Hepatocyte (in vitro differentiated cells): Measurements from ENCODE around the gene BLOC1S3. TPM values are rescaled to one million over a fixed set of nuclear protein-coding genes. Genes with fewer than 3 reads are reported as not detected.
"Not testable (repeated sequence)": the region's sequence is repeated elsewhere in the genome, so short reads cannot be mapped to it uniquely, and the experiment has no call there.

ENCODE experiments used
- DNase-seq: peaks from one replicate; pipeline ENCODE4 v3.0.0-alpha.2; 2016; ENCODE audit warnings: low spot score
- H2AFZ ChIP-seq: fragments of 200-600 bp; sonication (generic); 2 replicates; pipeline ENCODE4 v1.6.0; 2016; ENCODE audit warnings: antibody characterized with exemption, mild to moderate bottlenecking
- H3K27ac ChIP-seq: fragments of 200-600 bp; sonication (generic); 2 replicates; pipeline ENCODE4 v1.5.1; 2016; ENCODE audit warnings: mild to moderate bottlenecking
- H3K27me3 ChIP-seq: fragments of 200-600 bp; sonication (generic); 2 replicates; pipeline ENCODE4 v1.6.1; 2016
- H3K36me3 ChIP-seq: fragments of 200-600 bp; sonication (generic); replicated peaks from 2 replicates; pipeline ENCODE4 v1.5.1; 2016; ENCODE audit warnings: low read depth; ENCODE audit not compliant: insufficient read depth
- H3K4me1 ChIP-seq: fragments of 200-600 bp; sonication (generic); 2 replicates; pipeline ENCODE4 v1.5.1; 2016; ENCODE audit warnings: mild to moderate bottlenecking, moderate library complexity; ENCODE audit not compliant: insufficient read depth
- H3K4me2 ChIP-seq: fragments of 200-600 bp; sonication (generic); 2 replicates; pipeline ENCODE4 v1.6.0; 2016
- H3K4me3 ChIP-seq: fragments of 200-600 bp; sonication (generic); 2 replicates; pipeline ENCODE4 v1.5.1; 2016; ENCODE audit warnings: mild to moderate bottlenecking
- H3K79me2 ChIP-seq: fragments of 200-600 bp; sonication (generic); 2 replicates; pipeline ENCODE4 v1.6.0; 2017; ENCODE audit warnings: mild to moderate bottlenecking
- H3K9me2 ChIP-seq: fragments of 200-600 bp; sonication (generic); replicated peaks from 2 replicates; pipeline ENCODE4 v1.6.0; 2017; ENCODE audit warnings: mild to moderate bottlenecking; ENCODE audit not compliant: insufficient read depth
- H3K9me3 ChIP-seq: fragments of 200-600 bp; sonication (generic); 2 replicates; pipeline ENCODE4 v1.5.1; 2016; ENCODE audit warnings: low read depth, mild to moderate bottlenecking
- H4K20me1 ChIP-seq: fragments of 200-600 bp; sonication (generic); 2 replicates; pipeline ENCODE4 v1.6.0; 2016; ENCODE audit warnings: mild to moderate bottlenecking; ENCODE audit not compliant: insufficient read depth, poor library complexity, severe bottlenecking
- CTCF ChIP-seq: fragments of 200-600 bp; sonication (generic); IDR thresholded peaks from 2 replicates; pipeline ENCODE4 v1.5.1; 2016; ENCODE audit warnings: antibody characterized with exemption, mild to moderate bottlenecking; ENCODE audit not compliant: poor library complexity
- EZH2 ChIP-seq: fragments of 200-600 bp; sonication (generic); IDR thresholded peaks from 2 replicates; pipeline ENCODE4 v1.6.1; 2016; ENCODE audit warnings: antibody characterized with exemption, mild to moderate bottlenecking, borderline replicate concordance
- EZH2phosphoT487 ChIP-seq: fragments of 200-600 bp; sonication (generic); IDR thresholded peaks from one replicate; pipeline ENCODE4 v1.6.1; 2018; ENCODE audit warnings: antibody characterized with exemption, mild to moderate bottlenecking, low read depth, moderate library complexity; ENCODE audit not compliant: unreplicated experiment, severe bottlenecking
- WGBS: methylation state at CpG from one replicate; pipeline ENCODE4 v1.1.6; 2016; ENCODE audit warnings: low lambda C conversion rate; ENCODE audit errors: missing lambda C conversion rate; 5-methylcytosine and 5-hydroxymethylcytosine counted together
- polyA plus RNA-seq: library from polyadenylated mRNA; unstranded; fragments of >200 nt; fragmentation: Nextera tagmentation; extraction: Ambion mirVana; gene quantifications from 2 replicates; pipeline ENCODE4 v1.2.1, GENCODE V29; 2016
- total RNA-seq: library from RNA; depleted of rRNA; stranded (reverse); fragments of >200 nt; gene quantifications from 2 replicates; pipeline ENCODE4 v1.2.3, GENCODE V29; 2014

Gene BLOC1S3
- total and polyA plus RNA-seq, 2 experiments from 2014 or later, result 8.4 to 17.1 TPM

- Histone ChIP-seq H3K4me2 (no peak overlapping the region), H3K4me3 (no peak overlapping the region), H3K9me2 (no peaks in the 10 kb centered on the region), H3K27me3 (peaks cover 25% of the 10 kb centered on the region), H3K4me1 (no peaks in the 10 kb centered on the region), H3K9me3 (no peaks in the 10 kb centered on the region), H3K36me3 (no peaks in the 10 kb centered on the region), H4K20me1 (no peaks in the 10 kb centered on the region), H3K79me2 (no peaks in the 10 kb centered on the region), H3K27ac (no peak overlapping the region), H2AFZ (no peak overlapping the region)
- TF ChIP-seq CTCF (no peak), EZH2phosphoT487 (no peak), EZH2 (no peak)
- 86% methylated on average over 11 of the region's 11 CpGs for WGBS
- DNase-seq, result no peak
These were observed 46.1 kb downstream of the BLOC1S3 start for GRCh38 chr19:45224645-45225044.

- H3K4me3 ChIP-seq, H3K4me2 ChIP-seq, DNase-seq, H4K20me1 ChIP-seq, H2AFZ ChIP-seq, H3K9me2 ChIP-seq, H3K9me3 ChIP-seq, H3K36me3 ChIP-seq, H3K4me1 ChIP-seq, H3K27ac ChIP-seq, H3K79me2 ChIP-seq: not testable (repeated sequence)
- 75% methylated on average over 2 of the region's 2 CpGs for WGBS
- H3K27me3 ChIP-seq, result peaks cover 23% of the 10 kb centered on the region
These were observed 50.5 kb downstream of the BLOC1S3 start for GRCh38 chr19:45229056-45229455.

Other genes starting within 250 kb of the BLOC1S3 start
- gene APOC4, start 236.5 kb upstream of the BLOC1S3 start, total RNA-seq, result not detected in 2 replicates
- 1.1 TPM in 1 of 2 replicates, not detected in the other for gene APOC4, start 236.5 kb upstream of the BLOC1S3 start, polyA plus RNA-seq
- gene APOC2, start 232.7 kb upstream of the BLOC1S3 start, total RNA-seq, result 435 and 454 TPM in 2 replicates
- gene APOC2, start 232.7 kb upstream of the BLOC1S3 start, polyA plus RNA-seq, result 603 and 827 TPM in 2 replicates
- 41.0 and 49.1 TPM in 2 replicates for gene CLPTM1, start 223.4 kb upstream of the BLOC1S3 start, total RNA-seq
- gene CLPTM1, start 223.4 kb upstream of the BLOC1S3 start, polyA plus RNA-seq, result 89.7 and 93.1 TPM in 2 replicates
- 6.3 and 8.5 TPM in 2 replicates for gene RELB, start 177.3 kb upstream of the BLOC1S3 start, total RNA-seq
- 9.1 and 13.9 TPM in 2 replicates for gene RELB, start 177.3 kb upstream of the BLOC1S3 start, polyA plus RNA-seq
- gene CLASRP, start 139.7 kb upstream of the BLOC1S3 start, total RNA-seq, result 32.3 and 56.2 TPM in 2 replicates
- 45.8 and 74.5 TPM in 2 replicates for gene CLASRP, start 139.7 kb upstream of the BLOC1S3 start, polyA plus RNA-seq
- gene ZNF296, start 102.3 kb upstream of the BLOC1S3 start, total RNA-seq, result 0.52 TPM in 1 of 2 replicates, not detected in the other
- 1.2 TPM in 1 of 2 replicates, not detected in the other for gene ZNF296, start 102.3 kb upstream of the BLOC1S3 start, polyA plus RNA-seq
- 48.8 and 50.7 TPM in 2 replicates for gene GEMIN7, start 99.5 kb upstream of the BLOC1S3 start, total RNA-seq
- gene GEMIN7, start 99.5 kb upstream of the BLOC1S3 start, polyA plus RNA-seq, result 55.3 and 69.0 TPM in 2 replicates
- gene PPP1R37, start 85.6 kb upstream of the BLOC1S3 start, total RNA-seq, result 28.1 and 30.8 TPM in 2 replicates
- gene PPP1R37, start 85.6 kb upstream of the BLOC1S3 start, polyA plus RNA-seq, result 14.0 and 15.2 TPM in 2 replicates
- gene NKPD1, start 17.8 kb upstream of the BLOC1S3 start, total RNA-seq, result 0.08 and 0.27 TPM in 2 replicates
- gene NKPD1, start 17.8 kb upstream of the BLOC1S3 start, polyA plus RNA-seq, result 0.50 and 0.60 TPM in 2 replicates
- gene TRAPPC6A, start 547 bp upstream of the BLOC1S3 start, total RNA-seq, result 24.6 and 25.7 TPM in 2 replicates
- gene TRAPPC6A, start 547 bp upstream of the BLOC1S3 start, polyA plus RNA-seq, result 60.1 and 75.8 TPM in 2 replicates
- gene EXOC3L2, start 66.6 kb downstream of the BLOC1S3 start, total RNA-seq, result 0.08 and 1.3 TPM in 2 replicates
- 0.13 TPM in 1 of 2 replicates, not detected in the other for gene EXOC3L2, start 66.6 kb downstream of the BLOC1S3 start, polyA plus RNA-seq
- 9.5 and 23.0 TPM in 2 replicates for gene MARK4, start 72.5 kb downstream of the BLOC1S3 start, total RNA-seq
- 13.5 and 14.8 TPM in 2 replicates for gene MARK4, start 72.5 kb downstream of the BLOC1S3 start, polyA plus RNA-seq
- gene CKM, start 144.1 kb downstream of the BLOC1S3 start, total RNA-seq, result 0.40 and 1.3 TPM in 2 replicates
- gene CKM, start 144.1 kb downstream of the BLOC1S3 start, polyA plus RNA-seq, result 0.39 and 1.0 TPM in 2 replicates
- gene KLC3, start 162.0 kb downstream of the BLOC1S3 start, total RNA-seq, result 3.3 and 5.5 TPM in 2 replicates
- 2.7 and 7.6 TPM in 2 replicates for gene KLC3, start 162.0 kb downstream of the BLOC1S3 start, polyA plus RNA-seq
- gene ERCC2, start 191.8 kb downstream of the BLOC1S3 start, total RNA-seq, result 10.1 and 13.9 TPM in 2 replicates
- 7.1 and 7.3 TPM in 2 replicates for gene ERCC2, start 191.8 kb downstream of the BLOC1S3 start, polyA plus RNA-seq
- 7.9 and 8.7 TPM in 2 replicates for gene PPP1R13L, start 226.3 kb downstream of the BLOC1S3 start, total RNA-seq
- gene PPP1R13L, start 226.3 kb downstream of the BLOC1S3 start, polyA plus RNA-seq, result 14.8 and 22.9 TPM in 2 replicates
- 2.7 and 3.3 TPM in 2 replicates for gene POLR1G, start 227.9 kb downstream of the BLOC1S3 start, total RNA-seq
- gene POLR1G, start 227.9 kb downstream of the BLOC1S3 start, polyA plus RNA-seq, result 2.4 and 2.5 TPM in 2 replicates
- 42.5 and 51.0 TPM in 2 replicates for gene ERCC1, start 245.1 kb downstream of the BLOC1S3 start, total RNA-seq
- 66.7 and 72.8 TPM in 2 replicates for gene ERCC1, start 245.1 kb downstream of the BLOC1S3 start, polyA plus RNA-seq